ENCODE measurements around the gene DIPK1A.

DIPK1A gene

GRCh38 chr1:92877081-92877711 lies 84.1 kb downstream of the DIPK1A start:
- Histone ChIP-seq H3K9ac (ENCODE audit: insufficient read length) (no peak overlapping the region), H3K27ac (no peak overlapping the region), H3K9me3 (ENCODE audit: low read depth, low read length) (no peaks in the 10 kb centered on the region), H3K36me3 (ENCODE audit: insufficient read depth, low read length) (no peaks in the 10 kb centered on the region), H3K4me3 (no peak overlapping the region)
- DNase-seq (ENCODE audit: low read depth, low spot score): no peak
- TF ChIP-seq FOXP2 (optimal IDR thresholded peaks at IDR 0.05; ENCODE audit: control extremely low read depth, extremely low read length, insufficient read depth) (no peak), POLR2AphosphoS5 (IDR thresholded peaks at IDR 0.05; ENCODE audit: borderline replicate concordance, low read depth, low read length) (no peak), EZH2 (IDR thresholded peaks at IDR 0.05) (no peak)

DNA sequence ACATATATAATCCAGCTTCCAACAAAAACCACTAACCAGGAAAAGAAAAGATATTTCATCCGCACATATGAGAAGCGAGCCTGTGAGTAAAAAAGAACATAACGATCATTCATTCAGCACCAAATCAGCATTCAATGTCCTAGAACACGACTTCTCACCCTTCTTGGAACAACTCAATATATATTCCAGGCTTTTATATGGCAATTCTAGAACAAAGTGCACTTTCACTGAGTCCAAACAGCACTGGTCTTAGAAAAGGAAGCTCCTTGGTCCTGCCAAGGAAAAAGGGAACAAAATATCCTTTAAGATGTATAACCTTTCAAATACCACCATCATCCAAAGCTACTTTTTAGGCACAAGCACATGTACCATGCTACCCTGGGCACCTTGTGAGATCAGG lies 84.9 kb downstream of the DIPK1A start:
- Histone ChIP-seq H3K4me3 (no peak overlapping the region), H3K9me3 (ENCODE audit: low read depth, low read length) (no peaks in the 10 kb centered on the region), H3K36me3 (ENCODE audit: insufficient read depth, low read length) (no peaks in the 10 kb centered on the region), H3K27ac (no peak overlapping the region), H3K9ac (ENCODE audit: insufficient read length) (no peak overlapping the region)
- no peak for DNase-seq (ENCODE audit: low read depth, low spot score)
- TF ChIP-seq POLR2AphosphoS5 (IDR thresholded peaks at IDR 0.05; ENCODE audit: borderline replicate concordance, low read depth, low read length) (no peak), EZH2 (IDR thresholded peaks at IDR 0.05) (no peak), FOXP2 (optimal IDR thresholded peaks at IDR 0.05; ENCODE audit: control extremely low read depth, extremely low read length, insufficient read depth) (no peak)

- Histone ChIP-seq H3K27ac (no peak overlapping the region), H3K9ac (ENCODE audit: insufficient read length) (no peak overlapping the region), H3K4me3 (no peak overlapping the region), H3K9me3 (ENCODE audit: low read depth, low read length) (no peaks in the 10 kb centered on the region), H3K36me3 (ENCODE audit: insufficient read depth, low read length) (no peaks in the 10 kb centered on the region)
- no peak for DNase-seq (ENCODE audit: low read depth, low spot score)
- TF ChIP-seq POLR2AphosphoS5 (IDR thresholded peaks at IDR 0.05; ENCODE audit: borderline replicate concordance, low read depth, low read length) (no peak), FOXP2 (optimal IDR thresholded peaks at IDR 0.05; ENCODE audit: control extremely low read depth, extremely low read length, insufficient read depth) (no peak), EZH2 (IDR thresholded peaks at IDR 0.05) (no peak)
These were observed 86.3 kb downstream of the DIPK1A start for GRCh38 chr1:92874987-92875386.

GRCh38 chr1:92872719-92873118 lies 88.5 kb downstream of the DIPK1A start:
- H3K27ac ChIP-seq: no peak overlapping the region
- no peak for TF ChIP-seq POLR2AphosphoS5 (IDR thresholded peaks at IDR 0.05; ENCODE audit: borderline replicate concordance, low read depth, low read length)
- TF ChIP-seq EZH2 (IDR thresholded peaks at IDR 0.05): no peak
- TF ChIP-seq FOXP2 (optimal IDR thresholded peaks at IDR 0.05; ENCODE audit: control extremely low read depth, extremely low read length, insufficient read depth): no peak
- H3K9me3 ChIP-seq (ENCODE audit: low read depth, low read length): no peaks in the 10 kb centered on the region
- no peak for DNase-seq (ENCODE audit: low read depth, low spot score)
- no peak overlapping the region for H3K4me3 ChIP-seq
- H3K9ac ChIP-seq (ENCODE audit: insufficient read length): no peak overlapping the region
- no peaks in the 10 kb centered on the region for H3K36me3 ChIP-seq (ENCODE audit: insufficient read depth, low read length)

GRCh38 chr1:92870591-92870990 lies 90.7 kb downstream of the DIPK1A start:
- Histone ChIP-seq H3K36me3 (ENCODE audit: insufficient read depth, low read length) (no peaks in the 10 kb centered on the region), H3K9me3 (ENCODE audit: low read depth, low read length) (no peaks in the 10 kb centered on the region), H3K4me3 (no peak overlapping the region), H3K27ac (no peak overlapping the region), H3K9ac (ENCODE audit: insufficient read length) (no peak overlapping the region)
- no peak for TF ChIP-seq EZH2 (IDR thresholded peaks at IDR 0.05)
- DNase-seq (ENCODE audit: low read depth, low spot score): no peak

- DNase-seq (ENCODE audit: low read depth, low spot score): no peak
- no peaks in the 10 kb centered on the region for H3K9me3 ChIP-seq (ENCODE audit: low read depth, low read length)
- H3K4me3 ChIP-seq: no peak overlapping the region
- H3K36me3 ChIP-seq (ENCODE audit: insufficient read depth, low read length): no peaks in the 10 kb centered on the region
- H3K9ac ChIP-seq (ENCODE audit: insufficient read length): no peak overlapping the region
- no peak overlapping the region for H3K27ac ChIP-seq
- TF ChIP-seq EZH2 (IDR thresholded peaks at IDR 0.05): no peak
- no peak for TF ChIP-seq FOXP2 (optimal IDR thresholded peaks at IDR 0.05; ENCODE audit: control extremely low read depth, extremely low read length, insufficient read depth)
- TF ChIP-seq POLR2AphosphoS5 (IDR thresholded peaks at IDR 0.05; ENCODE audit: borderline replicate concordance, low read depth, low read length): no peak
These were observed 97.1 kb downstream of the DIPK1A start for GRCh38 chr1:92864131-92864530.

GRCh38 chr1:92862605-92863004 lies 98.7 kb downstream of the DIPK1A start:
- TF ChIP-seq EZH2 (IDR thresholded peaks at IDR 0.05): no peak
- no peak overlapping the region for H3K9ac ChIP-seq (ENCODE audit: insufficient read length)
- H3K27ac ChIP-seq: no peak overlapping the region

GRCh38 chr1:92859400-92860039 lies 101.7 kb downstream of the DIPK1A start:
- DNase-seq (ENCODE audit: low read depth, low spot score): no peak
- H3K9ac ChIP-seq (ENCODE audit: insufficient read length): no peak overlapping the region
- no peaks in the 10 kb centered on the region for H3K9me3 ChIP-seq (ENCODE audit: low read depth, low read length)
- no peaks in the 10 kb centered on the region for H3K36me3 ChIP-seq (ENCODE audit: insufficient read depth, low read length)
- no peak overlapping the region for H3K27ac ChIP-seq
- H3K4me3 ChIP-seq: peak overlapping the region; percentile 56
- TF ChIP-seq EZH2 (IDR thresholded peaks at IDR 0.05) (no peak), FOXP2 (optimal IDR thresholded peaks at IDR 0.05; ENCODE audit: control extremely low read depth, extremely low read length, insufficient read depth) (no peak), POLR2AphosphoS5 (IDR thresholded peaks at IDR 0.05; ENCODE audit: borderline replicate concordance, low read depth, low read length) (no peak)

More at GRCh38 chr1:92862605-92863004, 98.7 kb downstream of the DIPK1A start:
- H3K36me3 ChIP-seq (ENCODE audit: insufficient read depth, low read length): no peaks in the 10 kb centered on the region
- no peak for DNase-seq (ENCODE audit: low read depth, low spot score)
- H3K4me3 ChIP-seq: no peak overlapping the region
- no peaks in the 10 kb centered on the region for H3K9me3 ChIP-seq (ENCODE audit: low read depth, low read length)
